Superior temporal gyrus (tissue), 1 donor: Measurements from ENCODE around the gene MCAM.

Experiments used
- DNase-seq: peaks from one replicate; pipeline ENCODE4 v3.0.0-alpha.2; 2016; ENCODE audit errors: extremely low spot score

MCAM gene

DNA sequence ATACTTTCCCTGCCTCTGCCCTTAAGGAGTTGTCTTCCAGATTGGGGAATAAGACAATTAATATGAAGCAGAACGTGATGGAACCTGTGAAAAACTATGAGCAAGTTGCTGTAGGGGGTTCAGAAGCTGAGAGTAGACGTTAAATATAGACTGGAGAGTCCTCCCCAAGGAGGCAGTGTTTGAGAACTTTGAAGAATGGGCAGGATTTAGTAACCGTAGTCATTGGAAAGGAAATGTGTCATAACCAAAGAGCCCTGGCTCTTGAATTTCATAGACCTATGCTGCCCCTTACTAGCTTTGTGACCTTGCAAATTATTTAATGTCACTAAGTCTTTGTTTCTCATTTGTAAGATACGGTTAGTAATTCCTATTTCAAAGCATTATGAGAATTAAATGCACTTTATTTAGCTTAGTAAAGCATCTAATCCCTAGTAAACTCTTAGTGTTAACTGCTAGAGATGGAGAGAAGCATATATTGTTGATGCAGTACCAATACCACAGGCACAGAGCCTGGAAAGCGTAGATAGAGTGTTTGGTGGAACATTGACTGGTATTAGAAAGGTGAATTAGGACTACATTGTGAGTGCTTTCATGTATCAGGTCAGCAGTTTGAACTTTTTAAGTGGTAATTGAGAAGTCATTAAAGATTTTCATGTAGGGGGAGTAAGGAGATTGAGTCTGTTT is 54.1 kb downstream of the MCAM start:
- DNase-seq = no peak

DNA sequence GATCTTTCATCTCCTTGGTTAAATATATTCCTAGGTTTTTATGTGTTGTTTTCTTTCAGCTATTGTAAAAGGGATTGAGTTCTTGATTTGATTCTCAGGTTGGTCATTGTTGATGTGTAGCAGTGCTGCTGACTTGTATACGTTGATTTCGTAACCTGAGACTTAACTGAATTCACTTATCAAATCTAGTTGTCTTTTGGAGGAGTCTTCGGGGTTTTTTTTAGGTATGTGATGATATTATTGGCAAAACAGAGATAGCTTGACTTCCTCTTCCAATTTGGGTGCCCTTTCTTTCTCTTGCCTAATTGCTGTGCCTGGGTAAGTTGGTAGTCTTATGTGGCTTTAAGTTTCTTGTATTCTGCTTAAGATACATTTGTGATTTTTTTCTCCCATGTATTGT is 57.9 kb downstream of the MCAM start:
- no peak for DNase-seq
